Ecto neural progenitor cell (in vitro differentiated cells): ENCODE results near the gene KCNC2.
"Not testable (repeated sequence)": the region's sequence is repeated elsewhere in the genome, so short reads cannot be mapped to it uniquely, and the experiment has no call there.

Experiments used
- DNase-seq: peaks from one replicate; pipeline ENCODE4 v3.0.0-alpha.2; 2018; ENCODE audit warnings: low spot score

KCNC2 gene

GRCh38 chr12:75209812-75210138 is at the start of gene KCNC2:
TSS of gene KCNC2 (minus strand) at chr12:75209839.
- no peak for DNase-seq

- no peak for DNase-seq
These were observed 49.5 kb upstream of the KCNC2 start for GRCh38 chr12:75259143-75259542.

GRCh38 chr12:75257510-75257909 is 47.9 kb upstream of the KCNC2 start:
- DNase-seq = no peak

- DNase-seq = no peak
These were observed 35.5 kb upstream of the KCNC2 start for GRCh38 chr12:75245108-75245507.

- DNase-seq = no peak
These were observed 30.3 kb upstream of the KCNC2 start for GRCh38 chr12:75239987-75240386.

- no peak for DNase-seq
These were observed 26.6 kb upstream of the KCNC2 start for GRCh38 chr12:75236206-75236605.

- DNase-seq = no peak
These were observed 17.5 kb upstream of the KCNC2 start for GRCh38 chr12:75227132-75227531.

GRCh38 chr12:75212072-75212471 is 2.4 kb upstream of the KCNC2 start:
- DNase-seq = no peak

- peak; percentile 88 for DNase-seq
These were observed 505 bp downstream of the KCNC2 start for GRCh38 chr12:75208856-75209811.

- peak; percentile 72 for DNase-seq
These were observed 2.1 kb downstream of the KCNC2 start for GRCh38 chr12:75207338-75208083.

GRCh38 chr12:75205558-75205957 is 4.1 kb downstream of the KCNC2 start:
- no peak for DNase-seq

GRCh38 chr12:75196865-75197264 is 12.8 kb downstream of the KCNC2 start:
- DNase-seq = no peak

- DNase-seq = no peak
These were observed 13.2 kb downstream of the KCNC2 start for GRCh38 chr12:75196408-75196807.

- no peak for DNase-seq
These were observed 15.4 kb downstream of the KCNC2 start for GRCh38 chr12:75194250-75194649.

GRCh38 chr12:75192196-75192595 is 17.4 kb downstream of the KCNC2 start:
- no peak for DNase-seq

- DNase-seq = no peak
These were observed 18.8 kb downstream of the KCNC2 start for GRCh38 chr12:75190846-75191245.

- not testable (repeated sequence) for DNase-seq
These were observed 23.8 kb downstream of the KCNC2 start for GRCh38 chr12:75185881-75186280.

GRCh38 chr12:75184516-75184915 is 25.1 kb downstream of the KCNC2 start:
- DNase-seq = no peak

- no peak for DNase-seq
These were observed 25.7 kb downstream of the KCNC2 start for GRCh38 chr12:75183967-75184366.

GRCh38 chr12:75177997-75178396 is 31.6 kb downstream of the KCNC2 start:
- no peak for DNase-seq

- no peak for DNase-seq
These were observed 37.0 kb downstream of the KCNC2 start for GRCh38 chr12:75172611-75173010.

- DNase-seq = no peak
These were observed 38.9 kb downstream of the KCNC2 start for GRCh38 chr12:75170640-75171185.

GRCh38 chr12:75162845-75163244 is 46.8 kb downstream of the KCNC2 start:
- DNase-seq = no peak
